Measurements from ENCODE around the gene SLC2A4RG. TPM values are rescaled to one million over a fixed set of nuclear protein-coding genes. Genes with fewer than 3 reads are reported as not detected.

The SLC2A4RG gene
- total RNA-seq, 1 donor from 2014 or later, result 73.0 TPM

DNA sequence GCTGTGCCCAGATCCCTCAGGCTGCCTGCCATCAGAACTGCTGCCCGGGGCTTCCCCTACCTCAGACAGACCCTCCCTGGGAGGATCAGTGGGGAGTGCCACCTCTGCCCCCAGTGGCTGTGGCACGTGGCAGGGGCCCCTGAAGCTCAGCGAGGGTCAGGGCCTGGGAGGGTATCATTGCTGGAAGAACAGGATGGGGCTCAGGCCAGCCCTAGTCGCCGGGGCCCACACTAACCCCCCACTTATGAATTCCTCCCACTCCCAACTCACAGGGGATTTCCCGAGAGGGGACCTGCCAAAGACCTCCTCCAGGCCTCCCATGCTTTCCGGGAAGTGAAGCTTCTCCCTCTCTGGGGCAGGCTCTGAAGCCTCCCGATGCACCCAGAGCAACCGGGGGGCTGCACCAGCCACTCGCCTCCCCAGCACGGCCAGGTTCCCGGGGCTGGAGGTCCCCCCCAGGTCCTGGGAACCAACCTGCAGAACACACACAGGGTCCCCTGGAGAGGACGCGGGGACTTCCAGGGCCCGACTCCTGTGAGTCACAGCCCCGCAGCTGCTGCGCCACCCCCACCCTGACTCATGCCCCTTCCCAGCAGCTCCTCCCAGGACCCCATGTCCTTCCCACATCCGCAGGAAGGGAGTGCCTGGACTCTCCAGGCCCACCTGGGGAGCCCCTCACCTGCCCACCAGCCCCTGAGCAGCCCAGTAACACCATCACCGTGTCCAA, 40.7 kb upstream of the SLC2A4RG start:
- ATAC-seq, result peak; percentile 43
- intact Hi-C loops (cut with DNase I), result no loop called here
- peak; percentile 77 for DNase-seq (ENCODE audit: low spot score)

DNA sequence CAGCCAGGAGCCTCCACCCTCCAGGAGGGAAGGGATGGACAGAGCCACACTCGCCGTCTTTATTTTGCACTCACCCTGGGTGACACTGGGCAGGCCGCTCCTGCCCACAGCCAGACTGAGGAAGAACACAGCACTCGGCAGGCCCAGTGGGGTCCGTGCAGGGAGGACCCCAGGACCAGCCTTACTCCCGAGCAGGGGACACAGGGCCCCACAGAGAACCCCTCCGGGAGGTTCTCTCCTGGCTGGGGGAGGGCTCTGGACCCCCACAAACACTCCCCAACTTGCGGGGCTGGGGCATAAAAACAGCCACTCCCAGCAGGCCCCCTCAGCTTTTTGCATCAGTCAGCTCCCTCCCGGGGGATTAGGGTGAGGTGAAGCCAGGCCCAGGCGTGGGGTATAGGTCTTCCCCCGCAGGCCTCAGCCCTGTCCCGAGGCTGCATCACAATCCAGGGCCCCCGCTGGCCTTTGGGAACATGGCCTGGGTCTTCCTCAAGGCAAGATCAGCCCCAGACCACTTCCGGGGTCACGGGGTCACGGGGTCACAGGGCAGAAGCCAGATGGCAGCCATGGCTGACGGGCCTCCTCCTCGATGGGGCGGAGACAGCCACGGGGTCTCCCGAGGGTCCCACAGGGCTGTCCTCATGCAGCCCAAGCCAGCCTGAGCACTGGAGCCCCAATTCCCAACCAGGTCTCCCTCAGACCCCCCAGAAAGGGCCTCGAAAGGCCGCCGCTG, 39.9 kb upstream of the SLC2A4RG start:
- intact Hi-C loops (cut with DNase I), result no loop called here
- DNase-seq (ENCODE audit: low spot score), result peak; percentile 64
- peak; percentile 1 for ATAC-seq

DNA sequence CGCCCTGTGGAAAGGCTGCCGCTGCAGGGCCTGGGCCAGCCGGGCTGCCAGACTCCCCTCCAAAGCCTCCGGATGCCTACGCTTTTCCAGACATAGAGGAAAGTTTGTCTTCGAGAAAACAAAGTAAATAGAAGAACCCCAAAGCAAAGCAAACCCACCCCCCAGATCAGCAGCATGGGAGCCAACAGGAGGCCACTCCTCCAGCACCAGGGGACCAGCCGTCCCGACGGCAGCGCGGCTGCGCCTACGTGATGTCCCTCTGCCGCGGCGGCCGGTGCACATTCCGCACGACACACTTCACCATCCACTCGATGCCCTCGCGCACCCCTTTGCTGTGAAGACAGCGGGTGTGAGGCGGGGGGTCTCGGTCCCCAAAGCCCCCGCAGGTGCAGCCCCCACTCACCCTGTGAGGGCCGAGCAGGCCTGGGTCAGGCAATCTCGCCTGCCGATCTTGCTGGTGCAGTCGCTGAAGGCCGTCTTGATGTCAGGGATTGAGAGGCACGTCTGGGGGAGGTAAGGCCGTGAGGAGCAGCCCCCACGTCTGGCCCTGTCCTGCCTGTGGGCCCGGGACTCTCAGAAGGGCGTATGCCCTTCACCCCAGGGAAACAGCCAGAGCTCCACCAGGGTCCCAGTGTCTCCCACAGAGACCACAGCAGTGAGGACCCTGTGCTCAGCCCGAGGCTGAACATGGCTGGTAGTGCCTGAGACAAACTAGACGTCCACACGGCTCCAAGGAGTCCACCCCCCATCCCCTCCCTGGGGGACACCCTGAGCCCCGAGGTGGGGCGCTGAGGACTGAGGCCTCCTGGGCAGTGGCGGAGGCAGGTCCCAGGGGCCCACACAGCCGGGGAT, 39.2 kb upstream of the SLC2A4RG start:
- DNase-seq (ENCODE audit: low spot score) (peak; percentile 64), ATAC-seq (no peak)
- intact Hi-C loops (cut with DNase I), result no loop called here

DNA sequence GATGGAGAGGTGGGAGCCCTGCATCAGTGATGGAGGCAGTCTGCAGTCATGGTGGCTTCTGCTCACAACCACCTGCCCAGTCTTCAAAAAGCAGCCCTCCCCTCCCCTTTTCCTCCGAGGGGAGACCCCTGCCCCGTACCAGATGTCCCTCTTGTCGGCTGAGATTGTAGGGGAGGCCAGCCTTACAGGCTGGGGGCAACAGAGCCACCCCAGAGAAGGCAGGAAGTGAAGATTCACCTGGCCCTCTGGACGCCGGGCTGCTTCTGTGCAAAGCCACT, 38.6 kb upstream of the SLC2A4RG start:
- DNase-seq (ENCODE audit: low spot score) (no peak), ATAC-seq (no peak)
- intact Hi-C loops (cut with DNase I), result no loop called here

DNA sequence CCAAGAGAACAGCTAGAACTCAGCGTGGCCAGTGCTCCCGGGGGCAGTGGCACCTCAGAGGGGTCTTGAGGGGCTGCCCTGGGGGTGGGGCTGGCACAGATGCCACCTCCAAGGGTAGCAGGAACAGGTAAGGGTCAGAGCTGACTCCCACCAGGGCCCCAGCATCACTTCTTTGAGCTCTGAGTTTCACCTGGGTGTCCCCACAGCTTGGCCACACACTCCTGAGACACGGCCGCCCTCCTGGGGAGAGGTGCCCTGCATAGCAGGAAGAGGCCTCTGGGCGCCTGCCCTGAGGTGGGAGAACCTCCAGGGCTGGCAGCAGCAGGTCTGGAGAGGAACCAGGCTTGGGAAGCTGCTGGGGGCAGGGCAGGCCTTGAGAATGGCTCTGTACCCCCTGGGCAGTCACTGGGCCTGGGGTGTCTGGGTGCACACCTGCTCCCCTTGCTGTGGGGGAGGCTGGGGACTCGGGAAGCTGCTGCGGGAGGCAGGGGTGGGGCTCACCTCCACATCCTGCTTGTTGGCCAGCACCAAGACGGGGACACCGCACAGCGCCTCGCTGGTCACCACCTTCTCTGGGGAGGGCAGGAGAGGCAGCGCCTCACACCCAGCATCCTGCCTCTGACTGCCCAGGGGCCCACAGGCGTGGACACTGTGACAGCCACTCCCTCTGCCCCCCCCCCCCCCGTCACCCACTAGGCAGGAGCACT, 38.1 kb upstream of the SLC2A4RG start:
- no peak for ATAC-seq
- peak; percentile 55 for DNase-seq (ENCODE audit: low spot score)
- intact Hi-C loops (cut with DNase I), result no loop called here

DNA sequence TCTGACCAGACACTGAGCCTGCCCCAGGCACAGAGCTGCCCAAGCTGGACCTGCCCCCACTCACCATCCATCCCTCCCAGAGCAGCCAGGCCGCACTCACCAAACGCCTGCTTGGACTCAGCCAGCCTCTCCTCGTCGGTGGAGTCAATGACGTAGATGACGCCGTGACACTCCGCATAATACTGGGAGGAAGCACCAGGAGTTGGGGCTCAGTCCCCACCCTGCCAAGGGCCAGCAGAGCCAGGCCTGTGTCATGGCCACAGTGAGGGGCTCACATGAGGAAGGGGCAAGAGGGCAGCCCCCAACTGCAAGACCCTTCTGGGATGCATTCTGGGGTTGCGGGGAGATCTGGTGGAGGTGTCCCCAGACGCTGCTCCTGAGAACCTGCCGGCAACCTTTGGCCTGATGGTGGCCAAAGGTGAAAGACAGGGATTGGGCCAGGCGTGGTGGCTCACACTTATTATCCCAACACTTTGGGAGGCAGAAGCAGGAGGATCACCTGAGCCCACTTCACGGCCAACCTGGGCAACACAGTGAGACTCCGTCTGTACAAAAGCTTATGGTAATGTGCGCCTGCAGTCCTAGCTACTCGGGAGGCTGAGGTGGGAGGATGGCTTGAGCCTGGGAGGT, 37.4 kb upstream of the SLC2A4RG start:
- intact Hi-C loops (cut with DNase I), result no loop called here
- ATAC-seq, result no peak
- peak; percentile 57 for DNase-seq (ENCODE audit: low spot score)

DNA sequence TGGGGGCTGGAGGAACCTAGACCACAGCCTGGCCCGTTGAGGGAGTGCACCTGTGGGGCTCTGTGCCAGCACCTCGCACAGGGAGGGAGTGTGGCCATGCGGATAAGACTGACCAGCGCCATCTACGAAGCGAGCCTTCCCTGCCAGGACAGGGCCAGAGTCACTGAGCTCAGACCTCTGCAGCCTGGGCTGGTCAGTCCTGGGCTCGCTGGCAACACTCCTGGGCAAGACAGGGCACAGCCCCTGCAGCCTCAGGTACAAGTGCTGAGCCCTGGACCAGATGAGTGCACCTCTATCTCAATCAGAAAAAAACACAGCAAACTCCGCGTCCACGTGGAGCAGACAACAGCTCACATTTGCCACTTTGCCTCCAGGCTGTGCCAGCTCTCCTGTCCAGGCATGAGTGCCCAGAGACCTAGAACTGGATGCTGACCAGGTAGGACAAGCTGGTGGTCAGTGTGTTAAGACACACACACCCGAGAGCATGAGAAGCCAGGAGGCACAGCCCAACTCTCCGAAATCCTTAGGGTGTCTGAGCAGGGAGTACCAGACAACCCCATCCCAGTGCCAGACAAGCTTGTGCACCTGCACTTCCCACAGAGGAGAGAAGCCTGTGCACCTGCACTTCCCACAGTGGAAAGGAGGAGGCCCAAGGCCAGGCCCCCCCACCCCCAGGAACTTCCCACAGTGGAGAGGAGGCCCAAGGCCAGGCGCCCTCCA, 36.7 kb upstream of the SLC2A4RG start:
- ATAC-seq (no peak), DNase-seq (ENCODE audit: low spot score) (peak; percentile 61)
- intact Hi-C loops (cut with DNase I), result no loop called here

DNA sequence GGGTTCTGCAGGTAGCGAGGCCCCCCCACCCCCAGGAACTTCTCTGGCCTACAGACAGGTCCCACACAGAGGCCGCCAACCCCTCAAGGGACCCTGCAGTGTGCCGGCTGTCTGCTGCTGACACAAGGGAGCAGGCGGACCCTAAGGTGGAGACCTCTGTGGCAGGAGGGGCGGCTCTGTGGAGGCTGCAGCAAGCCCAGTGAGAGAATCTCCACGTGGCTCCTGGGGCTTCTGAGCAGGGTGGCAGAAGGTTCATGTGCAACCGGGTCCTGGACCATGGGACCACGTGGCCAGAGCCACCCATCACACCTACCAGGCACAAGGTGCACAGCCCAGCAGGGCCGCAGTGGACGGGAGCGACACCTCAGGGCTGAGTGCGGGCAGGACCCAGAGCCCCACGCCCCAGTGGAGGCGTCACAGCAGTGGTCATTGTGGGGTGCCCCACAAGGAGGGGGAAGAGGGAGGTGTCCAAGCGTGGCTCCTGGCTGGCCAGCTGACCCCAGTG, 36.1 kb upstream of the SLC2A4RG start:
- intact Hi-C loops (cut with DNase I), result no loop called here
- ATAC-seq (no peak), DNase-seq (ENCODE audit: low spot score) (peak; percentile 59)

DNA sequence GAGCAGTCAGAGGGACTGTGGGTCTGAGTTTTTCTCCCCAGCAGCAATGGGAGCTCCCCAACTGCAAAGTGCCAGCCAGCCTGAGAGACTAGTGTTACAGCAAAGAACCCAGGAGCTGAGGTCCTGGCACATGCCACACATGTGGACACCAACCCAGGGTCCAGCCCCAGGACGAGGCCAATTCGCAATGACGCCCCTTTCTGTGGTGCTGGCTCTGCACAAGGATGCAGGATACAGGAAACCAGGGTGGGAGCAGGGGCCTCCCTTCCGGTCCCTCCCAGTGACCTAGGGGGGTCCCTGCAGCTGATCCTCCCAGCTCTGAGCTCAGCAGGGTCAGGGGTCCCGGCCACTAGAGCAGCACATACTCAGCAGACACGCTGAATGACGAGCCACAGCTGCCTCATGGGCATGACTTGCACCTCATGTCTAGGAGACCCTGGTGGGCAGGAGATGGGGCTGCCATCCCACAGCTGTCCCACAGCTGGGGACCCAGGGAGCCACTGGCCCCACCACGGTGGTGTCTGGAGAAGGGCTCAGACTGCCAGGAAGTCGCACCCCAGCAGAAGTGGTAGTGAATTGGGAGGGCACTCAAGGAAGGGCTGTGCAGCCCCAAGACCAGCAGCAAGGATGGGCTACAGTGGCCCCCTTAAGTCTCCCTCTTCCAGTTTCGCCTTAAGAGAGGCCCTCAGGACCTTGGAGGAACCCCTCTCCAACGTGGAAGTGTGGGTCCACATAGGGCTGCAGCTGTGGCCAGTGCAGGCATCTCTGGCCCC, 35.4 kb upstream of the SLC2A4RG start:
- ATAC-seq (no peak), DNase-seq (ENCODE audit: low spot score) (peak; percentile 55)
- intact Hi-C loops (cut with DNase I), result no loop called here

DNA sequence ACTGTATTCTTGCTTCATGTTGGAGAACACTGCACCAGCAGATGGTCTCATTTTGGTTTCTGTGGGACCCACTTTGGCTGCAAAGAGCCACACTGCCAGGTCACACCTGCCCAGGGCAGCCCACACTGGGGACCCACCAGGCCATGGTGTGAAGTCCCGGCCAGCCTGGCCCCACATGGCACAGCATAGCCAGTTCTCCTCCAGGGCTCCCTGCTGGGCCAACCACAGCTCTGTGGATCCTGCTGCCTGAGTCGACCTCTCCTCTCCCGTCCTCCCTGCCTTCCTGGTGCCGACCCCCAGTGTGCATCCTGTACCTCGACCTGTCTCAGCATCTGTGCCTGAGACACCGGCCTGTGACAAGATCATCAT, 34.8 kb upstream of the SLC2A4RG start:
- no peak for ATAC-seq

DNA sequence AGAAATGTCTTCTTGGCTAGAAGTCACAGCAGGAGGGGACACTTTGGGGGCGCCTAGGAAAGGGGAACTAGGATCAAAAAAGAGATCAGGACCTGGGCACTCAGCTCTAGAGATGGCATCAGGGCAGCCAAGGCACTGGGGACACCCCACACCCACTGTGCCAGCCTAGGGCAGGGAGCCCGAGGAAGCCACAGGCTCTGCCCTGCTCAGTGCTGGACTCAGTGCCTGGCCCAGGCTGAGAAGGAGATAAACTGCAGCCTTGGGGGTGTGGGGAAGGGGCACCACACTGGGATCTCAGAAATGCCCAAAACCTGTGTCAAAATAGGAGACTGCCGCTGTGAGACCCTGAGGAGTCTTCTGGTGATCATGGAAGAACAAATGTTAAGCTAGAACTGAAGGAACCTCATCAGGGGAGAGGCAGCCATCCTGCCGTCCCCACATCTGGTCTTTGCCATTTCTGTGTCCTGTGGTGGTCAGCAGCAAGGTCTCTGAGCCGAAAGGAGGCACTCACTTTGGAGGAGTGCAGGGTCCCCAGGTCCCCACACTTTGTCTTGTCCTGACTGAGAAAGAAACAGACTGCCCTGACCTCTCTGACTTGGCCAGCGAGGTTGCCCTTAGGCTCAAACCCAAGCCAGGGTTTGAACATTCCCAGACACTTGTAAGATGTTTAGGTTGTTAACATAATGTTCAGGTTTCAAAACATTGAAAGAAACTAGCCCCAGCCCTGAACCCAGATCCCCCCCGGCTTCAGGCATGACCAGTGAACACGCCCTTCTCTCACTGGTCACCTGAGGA, 34.1 kb upstream of the SLC2A4RG start:
- peak; percentile 55 for DNase-seq (ENCODE audit: low spot score)
- ATAC-seq, result no peak
- intact Hi-C loops (cut with DNase I), result no loop called here

More for the DNA sequence above, 34.8 kb upstream of the SLC2A4RG start:
- intact Hi-C loops (cut with DNase I), result no loop called here
- DNase-seq (ENCODE audit: low spot score), result peak; percentile 61

DNA sequence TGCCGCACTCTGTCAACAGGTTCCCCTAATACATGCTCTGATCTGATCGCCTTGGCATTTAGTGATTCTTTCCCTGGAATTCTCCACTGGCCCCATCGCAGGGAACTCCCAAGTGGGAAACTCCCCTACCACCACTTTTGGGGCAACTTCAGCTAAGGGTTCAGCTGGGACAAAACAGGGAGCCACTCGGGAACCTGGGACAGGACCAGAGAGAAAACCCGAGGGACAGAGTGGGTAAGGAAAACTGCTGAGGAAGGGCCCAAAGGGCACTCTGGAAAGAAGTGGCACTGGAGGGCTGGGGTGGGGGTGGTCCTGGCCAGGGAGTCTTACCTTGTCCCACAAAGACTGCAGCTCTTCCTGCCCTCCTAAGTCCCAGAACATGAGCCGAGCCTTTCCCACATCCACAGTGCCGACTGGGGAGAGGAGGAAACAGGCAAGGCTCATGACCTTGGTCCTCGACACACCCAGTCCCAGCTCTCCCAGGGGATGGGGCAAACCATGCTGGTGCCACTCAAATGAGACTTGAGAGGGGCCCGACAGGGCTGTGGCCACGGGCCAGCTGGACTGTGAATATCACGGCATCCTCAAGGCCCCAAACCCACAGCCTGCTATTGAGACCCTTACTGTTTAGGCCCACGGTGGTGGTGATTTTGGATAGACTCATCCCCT, 33.4 kb upstream of the SLC2A4RG start:
- DNase-seq (ENCODE audit: low spot score), result peak; percentile 55
- intact Hi-C loops (cut with DNase I), result no loop called here
- no peak for ATAC-seq

DNA sequence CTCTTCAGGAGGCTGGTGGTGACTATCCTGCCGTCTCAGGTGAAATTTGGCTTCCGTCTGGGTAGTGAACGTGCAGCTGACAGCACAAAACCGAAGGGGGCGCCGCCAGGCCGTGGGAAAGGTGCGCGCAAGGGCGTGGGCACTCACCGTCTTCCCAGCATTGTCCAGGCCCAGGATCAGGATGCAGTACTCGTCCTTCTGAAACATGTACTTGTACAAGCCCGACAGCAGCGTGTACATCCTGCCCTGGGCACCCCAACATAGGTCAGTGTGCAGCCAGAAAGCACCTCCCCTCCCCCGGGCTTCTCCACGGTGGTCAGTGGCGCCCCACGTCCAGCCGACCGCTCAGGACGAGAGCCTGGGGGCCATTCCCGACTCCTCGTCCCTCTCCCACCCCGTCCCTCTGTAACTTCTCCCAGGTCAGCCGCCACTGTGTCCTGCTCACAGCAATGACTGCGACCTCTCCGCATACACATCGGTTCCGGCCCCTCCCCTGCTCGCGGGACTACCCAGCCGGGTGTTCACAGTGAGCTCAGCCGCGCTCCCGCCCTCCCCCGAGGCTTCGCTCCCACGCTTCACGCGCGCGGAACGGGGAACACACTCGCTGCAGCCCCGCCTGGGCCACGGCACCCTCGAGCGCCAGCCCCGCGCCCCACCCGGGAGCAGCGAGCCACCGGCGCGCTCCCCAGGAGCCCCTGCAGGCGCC, 32.6 kb upstream of the SLC2A4RG start:
- peak; percentile 5 for ATAC-seq
- DNase-seq (ENCODE audit: low spot score), result peak; percentile 72
- intact Hi-C loops (cut with DNase I), result no loop called here

DNA sequence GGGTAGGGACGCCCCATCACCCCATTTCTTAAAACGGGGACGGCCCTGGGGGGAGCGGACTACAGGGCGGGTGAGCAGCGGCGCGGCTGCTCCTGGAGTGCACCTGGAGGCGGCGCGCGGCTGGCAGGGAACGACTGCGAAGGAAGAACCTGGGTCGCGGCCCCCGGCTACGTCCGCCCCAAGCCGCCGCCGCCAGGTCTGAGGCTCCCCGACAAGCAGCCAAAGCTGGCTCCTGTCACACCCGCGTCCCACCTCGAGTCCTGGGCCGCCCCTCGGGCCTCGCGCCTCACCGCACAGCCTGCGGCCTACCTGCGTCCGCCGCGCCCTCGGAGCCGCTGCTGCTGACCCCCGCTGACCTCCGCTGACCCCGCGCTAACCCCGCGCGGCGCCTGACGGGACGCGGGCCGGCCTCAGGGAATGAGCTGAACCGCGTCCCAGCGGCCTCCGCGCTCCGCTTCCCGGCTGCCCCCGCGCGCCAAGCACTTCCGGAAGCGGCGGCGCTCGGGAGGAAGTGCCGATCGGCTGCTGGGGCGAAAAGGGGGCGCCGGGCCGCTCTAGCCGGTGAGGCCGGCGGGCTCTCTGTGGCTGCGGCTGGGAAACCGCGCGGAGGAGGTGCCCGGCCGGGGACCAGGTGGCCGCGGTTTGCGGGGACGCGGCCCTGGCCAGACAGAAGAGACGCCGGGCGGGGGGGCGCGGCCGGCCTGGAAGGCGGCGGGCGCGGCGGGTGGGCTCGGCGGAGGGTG, 31.8 kb upstream of the SLC2A4RG start, which contains the start of the genes ARFRP1 and ZGPAT:
TSS of gene ARFRP1 (minus strand) at position 419 of the 743 bp plus-strand sequence. CDS start 885 bp downstream, outside the sequence.
TSS of gene ZGPAT (plus strand) at position 482 of the 743 bp plus-strand sequence. CDS start 542 bp downstream, outside the sequence.
- DNase-seq (ENCODE audit: low spot score), result peak; percentile 94
- ATAC-seq, result peak; percentile 95
- intact Hi-C loops (cut with DNase I), result no loop called here

All from sciatic nerve (tissue), 2 donors.